Panc1 (cell line): ENCODE results near the gene GIGYF1.

Experiments
- POLR2AphosphoS5 ChIP-seq: IDR thresholded peaks from 2 replicates; pipeline ENCODE4 v1.6.1; 2012; ENCODE audit warnings: mild to moderate bottlenecking, low read depth, low read length, moderate library complexity
- TCF7L2 ChIP-seq: IDR thresholded peaks from 2 replicates; pipeline ENCODE4 v1.6.1; 2011; ENCODE audit warnings: mild to moderate bottlenecking, low read depth, low read length, inconsistent platforms
- TF ChIP-seq, protein P1 (sequence below): fragments of 450-650 bp; IDR thresholded peaks from 2 replicates; pipeline ENCODE4 v1.5.1; 2017; ENCODE audit warnings: mild to moderate bottlenecking

DNA sequence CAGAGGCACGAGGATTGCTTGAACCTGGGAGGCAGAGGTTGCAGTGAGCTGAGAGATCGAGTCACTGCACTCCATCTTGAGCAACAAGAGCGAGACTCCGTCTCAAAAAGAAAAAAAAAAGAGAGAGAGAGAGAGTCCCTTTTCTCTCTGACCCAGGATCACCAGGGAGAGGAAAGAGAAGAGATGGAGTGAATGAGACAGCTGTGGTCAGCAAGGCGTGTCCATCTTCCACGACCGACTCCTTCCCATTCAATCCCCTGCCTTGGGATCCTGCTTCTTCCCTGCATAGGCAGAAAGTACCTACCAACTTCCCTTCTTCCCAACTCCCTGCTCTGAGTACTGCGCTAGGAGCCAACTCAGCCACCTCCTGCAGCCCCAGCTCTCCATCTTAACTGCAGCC is 34.1 kb upstream of the GIGYF1 start:
- TF ChIP-seq, protein P1, sequence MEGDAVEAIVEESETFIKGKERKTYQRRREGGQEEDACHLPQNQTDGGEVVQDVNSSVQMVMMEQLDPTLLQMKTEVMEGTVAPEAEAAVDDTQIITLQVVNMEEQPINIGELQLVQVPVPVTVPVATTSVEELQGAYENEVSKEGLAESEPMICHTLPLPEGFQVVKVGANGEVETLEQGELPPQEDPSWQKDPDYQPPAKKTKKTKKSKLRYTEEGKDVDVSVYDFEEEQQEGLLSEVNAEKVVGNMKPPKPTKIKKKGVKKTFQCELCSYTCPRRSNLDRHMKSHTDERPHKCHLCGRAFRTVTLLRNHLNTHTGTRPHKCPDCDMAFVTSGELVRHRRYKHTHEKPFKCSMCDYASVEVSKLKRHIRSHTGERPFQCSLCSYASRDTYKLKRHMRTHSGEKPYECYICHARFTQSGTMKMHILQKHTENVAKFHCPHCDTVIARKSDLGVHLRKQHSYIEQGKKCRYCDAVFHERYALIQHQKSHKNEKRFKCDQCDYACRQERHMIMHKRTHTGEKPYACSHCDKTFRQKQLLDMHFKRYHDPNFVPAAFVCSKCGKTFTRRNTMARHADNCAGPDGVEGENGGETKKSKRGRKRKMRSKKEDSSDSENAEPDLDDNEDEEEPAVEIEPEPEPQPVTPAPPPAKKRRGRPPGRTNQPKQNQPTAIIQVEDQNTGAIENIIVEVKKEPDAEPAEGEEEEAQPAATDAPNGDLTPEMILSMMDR = no peak
- TF ChIP-seq TCF7L2 (no peak), POLR2AphosphoS5 (no peak)
